K562 (cell line): ENCODE measurements around the gene BLCAP. TPM values are rescaled to one million over a fixed set of nuclear protein-coding genes. Genes with fewer than 3 reads are reported as not detected.

ENCODE experiments used
- CCNT2 ChIP-seq: IDR thresholded peaks from 2 replicates; pipeline ENCODE4 v1.6.1; 2011; ENCODE audit warnings: borderline replicate concordance, low read depth, mild to moderate bottlenecking, moderate library complexity, mixed read lengths, low read length; ENCODE audit not compliant: insufficient read length; ENCODE audit errors: extremely low read depth
- CXXC5 ChIP-seq: fragments of 250-450 bp; sonication (Bioruptor Pico); IDR thresholded peaks from 2 replicates; pipeline ENCODE4 v1.8.0; 2022; ENCODE audit warnings: inconsistent platforms, mild to moderate bottlenecking, moderate library complexity
- HDAC8 ChIP-seq: fragments of 450-650 bp; IDR thresholded peaks from 2 replicates; pipeline ENCODE4 v1.6.1; 2016; ENCODE audit warnings: mild to moderate bottlenecking, missing genetic modification characterization, moderate library complexity, missing compliant biosample characterization
- HNRNPK ChIP-seq: fragments of 200-400 bp; formaldehyde crosslinking; IDR thresholded peaks from one replicate; pipeline ENCODE4 v1.6.1; 2018; ENCODE audit warnings: mild to moderate bottlenecking, low read depth, low read length; ENCODE audit not compliant: poor library complexity, severe bottlenecking
- LEF1 ChIP-seq: fragments of 450-650 bp; IDR thresholded peaks from 2 replicates; pipeline ENCODE4 v1.6.1; 2016; ENCODE audit warnings: mild to moderate bottlenecking
- POLR2AphosphoS5 ChIP-seq: IDR thresholded peaks from 2 replicates; pipeline ENCODE4 v1.6.1; 2011; ENCODE audit warnings: mild to moderate bottlenecking, low read depth, low read length, moderate library complexity; ENCODE audit not compliant: control insufficient read depth, insufficient read depth
- SMAD2 ChIP-seq: fragments of 150-350 bp; IDR thresholded peaks from 2 replicates; pipeline ENCODE4 v1.6.1; 2014; ENCODE audit warnings: low read depth, mild to moderate bottlenecking, low read length
- SMAD3 ChIP-seq: fragments of 450-650 bp; formaldehyde crosslinking; conservative IDR thresholded peaks from 2 replicates; pipeline ENCODE4 v1.4.0; 2020; ENCODE audit warnings: mild to moderate bottlenecking
- THRAP3 ChIP-seq: fragments of 450-650 bp; IDR thresholded peaks from 2 replicates; pipeline ENCODE4 v1.6.1; 2016; ENCODE audit warnings: mild to moderate bottlenecking, inconsistent platforms, borderline replicate concordance
- ZBTB9 ChIP-seq: fragments of 450-650 bp; formaldehyde crosslinking; IDR thresholded peaks from 2 replicates; pipeline ENCODE4 v1.4.0; 2020; ENCODE audit warnings: mild to moderate bottlenecking, moderate library complexity
- ZNF121 ChIP-seq: sonication (generic); formaldehyde crosslinking; conservative IDR thresholded peaks from 2 replicates; pipeline ENCODE4 v1.8.0; 2022; ENCODE audit warnings: missing genetic modification reagents
- ZNF124 ChIP-seq: sonication (generic); formaldehyde crosslinking; IDR thresholded peaks from 2 replicates; pipeline ENCODE4 v1.8.1; 2022; ENCODE audit warnings: missing genetic modification reagents
- ZNF561 ChIP-seq: fragments of 450-650 bp; formaldehyde crosslinking; conservative IDR thresholded peaks from 2 replicates; pipeline ENCODE4 v1.4.0; 2020; ENCODE audit warnings: mild to moderate bottlenecking, moderate library complexity
- polyA plus RNA-seq, 8 experiments: library from polyadenylated mRNA; depleted of rRNA in 4 of 8; stranded (reverse) in 5 of 8; unstranded in 3 of 8; fragments of >200 nt; fragmentation: Nextera tagmentation in 2 of 8; fragmentation: Illumina TruSeq in 1 of 8; extraction: Ambion mirVana in 2 of 8; extraction: Trizol in 1 of 8; gene quantifications; 2 replicates each; pipeline versions ENCODE4 v1.2.1 to v1.2.3, GENCODE V29; 2011 to 2014; ENCODE audit warnings: inconsistent platforms in 1 of 8, missing spikeins in 1 of 8
- total RNA-seq, 7 experiments: library from RNA; depleted of rRNA in 6 of 7; stranded (reverse); fragments of >200 nt in 6 of 7; fragmentation: Illumina TruSeq in 2 of 7; extraction: Trizol in 2 of 7; gene quantifications; 2 replicates each; pipeline versions ENCODE4 v1.2.1 to v1.2.3, GENCODE V29; 2011 to 2021; ENCODE audit warnings: low replicate concordance in 1 of 7
- TF ChIP-seq, protein P1 (sequence below), 2 experiments: fragments of 200-800 bp in 1 of 2; sonication (Bioruptor generic) in 1 of 2; sonication (generic) in 1 of 2; formaldehyde crosslinking in 1 of 2; IDR thresholded peaks in 1 of 2; conservative IDR thresholded peaks in 1 of 2; 2 replicates each; pipeline versions ENCODE4 v1.5.0 to v1.6.1; 2016 to 2020; ENCODE audit warnings: missing compliant biosample characterization in 1 of 2, missing genetic modification characterization in 1 of 2, missing genetic modification reagents in 1 of 2
- TF ChIP-seq, protein P2 (sequence below): fragments of 250-450 bp; sonication (Bioruptor Pico); IDR thresholded peaks from 2 replicates; pipeline ENCODE4 v1.8.0; 2022; ENCODE audit warnings: moderate library complexity, mild to moderate bottlenecking, inconsistent platforms
- TF ChIP-seq, protein P3 (sequence below): fragments of 450-650 bp; IDR thresholded peaks from 2 replicates; pipeline ENCODE4 v1.6.1; 2016; ENCODE audit warnings: borderline replicate concordance
- TF ChIP-seq, protein P4 (sequence below): fragments of 250-450 bp; sonication (Bioruptor Pico); IDR thresholded peaks from 2 replicates; pipeline ENCODE4 v1.4.0; 2020

Gene BLCAP
- total and polyA plus RNA-seq, 9 of the 15 experiments (the other 6 are each of a cell fraction or from before 2014, with no cell fraction given) = 16.9 to 41.5 (median 27.6) TPM

DNA sequence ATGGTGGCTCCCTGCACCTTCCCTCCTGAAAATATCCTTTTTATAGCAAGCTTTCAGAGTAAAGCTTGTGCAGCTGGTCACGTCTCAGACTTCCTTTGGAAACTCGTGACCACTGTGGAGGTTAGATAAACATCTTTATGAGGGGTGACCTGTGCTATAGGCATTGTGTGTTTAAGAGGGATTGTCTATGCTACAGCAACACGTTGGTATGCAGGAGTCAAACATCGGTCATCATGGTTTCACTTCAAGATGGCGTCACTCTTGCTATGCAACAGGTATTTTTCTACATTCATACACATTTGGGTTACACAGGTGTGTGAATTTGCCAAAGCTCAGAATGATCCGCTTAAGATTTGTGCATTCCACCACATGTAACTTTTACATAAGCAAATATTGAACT, 14.6 kb upstream of the BLCAP start (continued):
- TF ChIP-seq, protein P1, sequence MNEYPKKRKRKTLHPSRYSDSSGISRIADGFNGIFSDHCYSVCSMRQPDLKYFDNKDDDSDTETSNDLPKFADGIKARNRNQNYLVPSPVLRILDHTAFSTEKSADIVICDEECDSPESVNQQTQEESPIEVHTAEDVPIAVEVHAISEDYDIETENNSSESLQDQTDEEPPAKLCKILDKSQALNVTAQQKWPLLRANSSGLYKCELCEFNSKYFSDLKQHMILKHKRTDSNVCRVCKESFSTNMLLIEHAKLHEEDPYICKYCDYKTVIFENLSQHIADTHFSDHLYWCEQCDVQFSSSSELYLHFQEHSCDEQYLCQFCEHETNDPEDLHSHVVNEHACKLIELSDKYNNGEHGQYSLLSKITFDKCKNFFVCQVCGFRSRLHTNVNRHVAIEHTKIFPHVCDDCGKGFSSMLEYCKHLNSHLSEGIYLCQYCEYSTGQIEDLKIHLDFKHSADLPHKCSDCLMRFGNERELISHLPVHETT (CRISPR knock-in tag; conservative IDR thresholded peaks at IDR 0.05 in 1 of 2, IDR thresholded peaks at IDR 0.05 in 1 of 2) = peak in 1 of 2 experiments; percentile 93; a peak in 2 of 4 replicates
- TF ChIP-seq LEF1 (no peak), ZBTB9 (peak; percentile 99), CXXC5 (CRISPR knock-in tag) (no peak), SMAD2 (no peak), ZNF124 (no peak), POLR2AphosphoS5 (no peak), SMAD3 (CRISPR knock-in tag) (peak; percentile 96), THRAP3 (no peak), CCNT2 (no peak), ZNF121 (CRISPR knock-in tag) (no peak), HNRNPK (no peak), ZNF561 (CRISPR knock-in tag) (0 out of 2 replicates have a peak, but pooled peaks have one; percentile 64), HDAC8 (peak; percentile 92)
- TF ChIP-seq, protein P2, sequence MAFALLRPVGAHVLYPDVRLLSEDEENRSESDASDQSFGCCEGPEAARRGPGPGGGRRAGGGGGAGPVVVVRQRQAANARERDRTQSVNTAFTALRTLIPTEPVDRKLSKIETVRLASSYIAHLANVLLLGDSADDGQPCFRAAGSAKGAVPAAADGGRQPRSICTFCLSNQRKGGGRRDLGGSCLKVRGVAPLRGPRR (CRISPR knock-in tag) = no peak; the same call in 1 of the 2 replicates
- TF ChIP-seq, protein P3, sequence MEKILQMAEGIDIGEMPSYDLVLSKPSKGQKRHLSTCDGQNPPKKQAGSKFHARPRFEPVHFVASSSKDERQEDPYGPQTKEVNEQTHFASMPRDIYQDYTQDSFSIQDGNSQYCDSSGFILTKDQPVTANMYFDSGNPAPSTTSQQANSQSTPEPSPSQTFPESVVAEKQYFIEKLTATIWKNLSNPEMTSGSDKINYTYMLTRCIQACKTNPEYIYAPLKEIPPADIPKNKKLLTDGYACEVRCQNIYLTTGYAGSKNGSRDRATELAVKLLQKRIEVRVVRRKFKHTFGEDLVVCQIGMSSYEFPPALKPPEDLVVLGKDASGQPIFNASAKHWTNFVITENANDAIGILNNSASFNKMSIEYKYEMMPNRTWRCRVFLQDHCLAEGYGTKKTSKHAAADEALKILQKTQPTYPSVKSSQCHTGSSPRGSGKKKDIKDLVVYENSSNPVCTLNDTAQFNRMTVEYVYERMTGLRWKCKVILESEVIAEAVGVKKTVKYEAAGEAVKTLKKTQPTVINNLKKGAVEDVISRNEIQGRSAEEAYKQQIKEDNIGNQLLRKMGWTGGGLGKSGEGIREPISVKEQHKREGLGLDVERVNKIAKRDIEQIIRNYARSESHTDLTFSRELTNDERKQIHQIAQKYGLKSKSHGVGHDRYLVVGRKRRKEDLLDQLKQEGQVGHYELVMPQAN = no peak
- TF ChIP-seq, protein P4, sequence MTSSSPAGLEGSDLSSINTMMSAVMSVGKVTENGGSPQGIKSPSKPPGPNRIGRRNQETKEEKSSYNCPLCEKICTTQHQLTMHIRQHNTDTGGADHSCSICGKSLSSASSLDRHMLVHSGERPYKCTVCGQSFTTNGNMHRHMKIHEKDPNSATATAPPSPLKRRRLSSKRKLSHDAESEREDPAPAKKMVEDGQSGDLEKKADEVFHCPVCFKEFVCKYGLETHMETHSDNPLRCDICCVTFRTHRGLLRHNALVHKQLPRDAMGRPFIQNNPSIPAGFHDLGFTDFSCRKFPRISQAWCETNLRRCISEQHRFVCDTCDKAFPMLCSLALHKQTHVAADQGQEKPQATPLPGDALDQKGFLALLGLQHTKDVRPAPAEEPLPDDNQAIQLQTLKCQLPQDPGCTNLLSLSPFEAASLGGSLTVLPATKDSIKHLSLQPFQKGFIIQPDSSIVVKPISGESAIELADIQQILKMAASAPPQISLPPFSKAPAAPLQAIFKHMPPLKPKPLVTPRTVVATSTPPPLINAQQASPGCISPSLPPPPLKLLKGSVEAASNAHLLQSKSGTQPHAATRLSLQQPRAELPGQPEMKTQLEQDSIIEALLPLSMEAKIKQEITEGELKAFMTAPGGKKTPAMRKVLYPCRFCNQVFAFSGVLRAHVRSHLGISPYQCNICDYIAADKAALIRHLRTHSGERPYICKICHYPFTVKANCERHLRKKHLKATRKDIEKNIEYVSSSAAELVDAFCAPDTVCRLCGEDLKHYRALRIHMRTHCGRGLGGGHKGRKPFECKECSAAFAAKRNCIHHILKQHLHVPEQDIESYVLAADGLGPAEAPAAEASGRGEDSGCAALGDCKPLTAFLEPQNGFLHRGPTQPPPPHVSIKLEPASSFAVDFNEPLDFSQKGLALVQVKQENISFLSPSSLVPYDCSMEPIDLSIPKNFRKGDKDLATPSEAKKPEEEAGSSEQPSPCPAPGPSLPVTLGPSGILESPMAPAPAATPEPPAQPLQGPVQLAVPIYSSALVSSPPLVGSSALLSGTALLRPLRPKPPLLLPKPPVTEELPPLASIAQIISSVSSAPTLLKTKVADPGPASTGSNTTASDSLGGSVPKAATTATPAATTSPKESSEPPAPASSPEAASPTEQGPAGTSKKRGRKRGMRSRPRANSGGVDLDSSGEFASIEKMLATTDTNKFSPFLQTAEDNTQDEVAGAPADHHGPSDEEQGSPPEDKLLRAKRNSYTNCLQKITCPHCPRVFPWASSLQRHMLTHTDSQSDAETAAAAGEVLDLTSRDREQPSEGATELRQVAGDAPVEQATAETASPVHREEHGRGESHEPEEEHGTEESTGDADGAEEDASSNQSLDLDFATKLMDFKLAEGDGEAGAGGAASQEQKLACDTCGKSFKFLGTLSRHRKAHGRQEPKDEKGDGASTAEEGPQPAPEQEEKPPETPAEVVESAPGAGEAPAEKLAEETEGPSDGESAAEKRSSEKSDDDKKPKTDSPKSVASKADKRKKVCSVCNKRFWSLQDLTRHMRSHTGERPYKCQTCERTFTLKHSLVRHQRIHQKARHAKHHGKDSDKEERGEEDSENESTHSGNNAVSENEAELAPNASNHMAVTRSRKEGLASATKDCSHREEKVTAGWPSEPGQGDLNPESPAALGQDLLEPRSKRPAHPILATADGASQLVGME (CRISPR knock-in tag) = peak; percentile 96
